Right cardiac atrium (tissue), 5 donors: ENCODE data around the gene EMP1. TPM values are rescaled to one million over a fixed set of nuclear protein-coding genes. Genes with fewer than 3 reads are reported as not detected.

Experiments used
- ATAC-seq, 2 donors: fragments of 200-7000 bp; cut with Tn5 transposase; one replicate each; pipeline versions ENCODE4 v1.8.0 to v1.9.1; 2020; ENCODE audit warnings: moderate library complexity in 2 of 2, mild to moderate bottlenecking in 1 of 2
- DNase-seq, 3 donors: peaks; one replicate each; pipeline ENCODE4 v3.0.0-alpha.2; 2020
- H3K27ac ChIP-seq: one replicate; pipeline ENCODE4 v1.5.1; 2013; ENCODE audit warnings: mild to moderate bottlenecking, low read length, control low read depth, moderate library complexity
- H3K27me3 ChIP-seq: one replicate; pipeline ENCODE4 v1.6.1; 2013; ENCODE audit not compliant: control insufficient read depth, insufficient read depth
- H3K4me1 ChIP-seq: one replicate; pipeline ENCODE4 v1.6.1; 2013; ENCODE audit warnings: low read length; ENCODE audit not compliant: control insufficient read depth, insufficient read depth
- H3K4me3 ChIP-seq: one replicate; pipeline ENCODE4 v1.5.1; 2013; ENCODE audit warnings: low read length, control low read depth
- H3K9me3 ChIP-seq: one replicate; pipeline ENCODE4 v1.6.1; 2013; ENCODE audit warnings: low read length; ENCODE audit not compliant: control insufficient read depth
- WGBS: extraction: QIAGEN DNeasy Blood & Tissue Kit; methylation state at CpG from one replicate; pipeline ENCODE4 v1.1.7; 2013; 5-methylcytosine and 5-hydroxymethylcytosine counted together
- intact Hi-C, 4 donors: fragments of 100-400 bp; cut with DNase I; formaldehyde crosslinking; loops; one replicate each; pipeline versions ENCODE4 v1.11.0 to v1.14.0; 2022 to 2023
- polyA plus RNA-seq: library from polyadenylated mRNA; stranded (reverse); fragments of 200-250 nt; gene quantifications from one replicate; pipeline ENCODE4 v1.2.3, GENCODE V29; 2013
- total RNA-seq, 4 donors: library from RNA; stranded (reverse); fragmentation: NEBNext Ultra II Directional; extraction: Animal tissue kit (Norgen Biotek cat#: 25700); gene quantifications; one replicate each; pipeline ENCODE4 v1.2.1, GENCODE V29; 2021
- donor health status: healthy with polysubstance abuse.
- donor health status: DM: no; HTN: yes; CAD: no.
- donor health status: DM: no; HTN: no; CAD: no.
- donor health status: DM: no; HTN: yes; CAD: no; lungs with severe emphysema.
- donor health status: DM: yes; HTN: yes; CAD: no.

Gene EMP1
- total and polyA plus RNA-seq, 5 donors, result 33.8 to 401 (median 220) TPM

DNA sequence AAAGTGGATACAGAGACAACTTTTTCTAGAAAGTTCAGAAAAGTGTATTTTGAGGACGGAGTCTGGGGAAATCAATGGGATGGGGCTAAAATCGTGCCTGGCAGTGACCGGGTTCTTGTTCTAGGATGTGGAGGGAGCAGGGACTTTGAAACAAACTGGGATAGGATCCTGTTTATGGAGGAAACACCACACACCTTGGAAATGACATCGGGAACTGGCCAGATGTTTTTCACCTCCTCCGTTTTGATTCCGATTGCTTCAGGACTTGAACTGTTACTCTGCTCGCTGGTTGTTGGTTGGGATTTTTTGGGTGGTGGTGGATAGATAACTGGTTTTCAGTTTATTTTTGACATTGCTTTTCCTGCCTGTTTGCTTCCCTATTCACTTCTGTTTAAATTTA is 506 bp downstream of the EMP1 start:
- Histone ChIP-seq H3K4me1 (peaks cover 14% of the 10 kb centered on the region), H3K27ac (peak overlapping the region; percentile 89), H3K4me3 (peak overlapping the region; percentile 63), H3K9me3 (no peaks in the 10 kb centered on the region), H3K27me3 (no peaks in the 10 kb centered on the region)
- 25% methylated on average over 7 of the region's 7 CpGs for WGBS
- intact Hi-C loops, result loop anchor here in 2 of 4 donors (5.0 kb wide), 3 partner anchors 45 to 95 kb away; partner anchors contain the start of gene GSG1 (in 1 of the 2)
- DNase-seq (no peak), ATAC-seq (peak in 1 of 2 donors; percentile 2)

DNA sequence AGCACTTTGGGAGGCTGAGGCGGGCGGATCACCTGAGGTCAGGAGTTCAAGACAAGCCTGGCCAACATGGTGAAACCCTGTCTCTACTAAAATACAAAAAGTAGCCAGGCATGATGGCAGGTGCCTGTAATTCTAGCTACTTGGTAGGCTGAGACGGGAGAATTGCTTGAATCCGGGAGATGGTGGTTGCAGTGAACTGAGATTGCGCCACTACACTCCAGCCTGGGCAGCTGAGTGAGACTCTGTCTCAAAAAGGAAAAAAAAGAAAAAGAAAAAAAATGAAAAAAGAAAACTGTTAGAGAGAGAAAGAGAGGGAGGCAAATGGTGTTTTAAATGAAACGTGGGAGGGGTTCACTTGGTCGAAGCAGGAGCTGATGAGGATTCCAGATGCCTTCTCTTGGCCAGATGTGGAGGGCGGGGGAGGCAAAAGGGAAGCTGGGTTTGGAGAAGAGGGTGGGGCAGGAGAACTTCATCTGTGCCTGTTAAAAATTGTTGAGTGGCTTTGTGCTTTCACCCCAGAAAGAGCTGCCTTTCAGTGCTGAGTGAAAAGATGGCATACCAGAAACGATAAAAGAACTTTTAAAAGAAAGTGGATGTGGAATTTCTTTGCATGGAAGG is 1.1 kb downstream of the EMP1 start:
- ATAC-seq, result peak; percentile 60 to 62
- Histone ChIP-seq H3K27ac (peak overlapping the region; percentile 89), H3K27me3 (no peaks in the 10 kb centered on the region), H3K4me3 (peak overlapping the region; percentile 63), H3K9me3 (no peaks in the 10 kb centered on the region), H3K4me1 (peaks cover 14% of the 10 kb centered on the region)
- peak; percentile 59 to 84 (median 78) for DNase-seq
- intact Hi-C loops, result loop anchor here in 2 of 4 donors (5.0 kb wide), 3 partner anchors 45 to 95 kb away; partner anchors contain the start of gene GSG1 (in 1 of the 2)
- 26% methylated on average over 9 of the region's 9 CpGs for WGBS

DNA sequence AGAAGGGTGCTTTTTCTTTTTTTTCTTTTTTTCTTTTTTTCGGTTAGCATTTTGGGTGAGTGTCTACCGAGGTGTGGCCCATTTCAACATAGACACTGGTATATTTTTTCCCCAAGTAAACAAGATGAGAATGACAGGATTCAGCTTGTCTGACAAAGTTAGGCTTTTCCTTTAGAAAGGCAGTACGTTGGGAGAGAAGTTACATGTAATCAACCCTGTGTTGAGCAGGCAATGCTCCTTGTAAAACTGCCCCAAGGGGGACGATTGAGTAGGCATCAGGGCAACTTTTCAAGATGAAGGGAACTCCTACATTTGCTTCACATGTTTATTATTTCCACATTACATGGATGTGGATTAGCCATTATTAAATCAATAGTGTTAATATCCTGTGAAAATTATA is 1.7 kb downstream of the EMP1 start:
- no peaks in the 10 kb centered on the region for H3K27me3 ChIP-seq
- peaks cover 19% of the 10 kb centered on the region for H3K4me1 ChIP-seq
- peak overlapping the region; percentile 84 for H3K27ac ChIP-seq
- intact Hi-C loops, result loop anchor here in 2 of 4 donors (5.0 kb wide), 3 partner anchors 46 to 96 kb away; partner anchors contain the start of gene GSG1 (in 1 of the 2)
- WGBS, result 29% methylated on average over 4 of the region's 4 CpGs
- no peaks in the 10 kb centered on the region for H3K9me3 ChIP-seq
- DNase-seq (no peak), ATAC-seq (no peak)
- peak overlapping the region; percentile 63 for H3K4me3 ChIP-seq

DNA sequence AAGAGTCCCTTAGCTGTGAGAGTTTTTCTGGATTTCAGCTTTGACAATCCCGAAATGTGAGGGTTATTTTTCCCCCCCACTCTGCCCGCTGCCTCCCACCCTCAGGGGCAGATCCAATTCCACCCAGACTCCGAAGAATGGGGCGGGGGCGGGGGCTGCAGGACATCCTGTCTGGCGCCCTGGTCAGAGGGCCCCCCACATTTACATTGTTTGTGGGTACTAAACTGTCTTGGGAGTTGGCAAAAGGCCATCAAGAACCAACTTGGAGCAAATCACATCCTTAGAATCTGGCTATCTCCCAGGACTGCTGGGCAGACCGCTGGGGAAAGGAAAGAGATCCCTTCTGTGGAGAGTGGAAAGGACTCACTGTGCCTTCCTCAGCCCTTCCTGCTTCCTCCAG is 2.4 kb downstream of the EMP1 start:
- no peaks in the 10 kb centered on the region for H3K27me3 ChIP-seq
- WGBS, result 41% methylated on average over 7 of the region's 7 CpGs
- DNase-seq (peak; percentile 21 to 61 (median 50)), ATAC-seq (no peak)
- intact Hi-C loops, result loop anchor here in 2 of 4 donors (5.0 kb wide), 3 partner anchors 47 to 97 kb away; partner anchors contain the start of gene GSG1 (in 1 of the 2)
- no peaks in the 10 kb centered on the region for H3K9me3 ChIP-seq
- peak overlapping the region; percentile 93 for H3K27ac ChIP-seq
- peaks cover 20% of the 10 kb centered on the region for H3K4me1 ChIP-seq
- H3K4me3 ChIP-seq, result peak overlapping the region; percentile 63

DNA sequence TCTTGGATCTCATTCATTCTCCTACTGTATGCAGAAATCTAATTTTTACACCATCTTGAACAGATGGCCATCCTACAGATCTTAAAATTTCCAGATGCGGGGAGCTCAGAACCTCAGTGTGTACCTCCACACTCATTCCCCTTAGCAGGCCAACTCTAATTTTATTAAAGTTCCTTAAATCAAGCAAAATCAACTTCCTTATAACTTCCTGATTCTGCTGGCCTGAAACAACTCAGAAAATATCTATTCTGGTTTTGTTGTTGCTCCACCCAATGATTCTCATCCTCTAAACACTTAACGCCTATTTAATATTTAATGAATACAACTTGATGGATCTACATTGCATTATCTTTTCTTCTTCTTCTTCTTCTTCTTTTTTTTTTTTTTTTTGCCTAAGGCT is 3.1 kb downstream of the EMP1 start:
- no peak for ATAC-seq
- no peak overlapping the region for H3K27ac ChIP-seq

DNA sequence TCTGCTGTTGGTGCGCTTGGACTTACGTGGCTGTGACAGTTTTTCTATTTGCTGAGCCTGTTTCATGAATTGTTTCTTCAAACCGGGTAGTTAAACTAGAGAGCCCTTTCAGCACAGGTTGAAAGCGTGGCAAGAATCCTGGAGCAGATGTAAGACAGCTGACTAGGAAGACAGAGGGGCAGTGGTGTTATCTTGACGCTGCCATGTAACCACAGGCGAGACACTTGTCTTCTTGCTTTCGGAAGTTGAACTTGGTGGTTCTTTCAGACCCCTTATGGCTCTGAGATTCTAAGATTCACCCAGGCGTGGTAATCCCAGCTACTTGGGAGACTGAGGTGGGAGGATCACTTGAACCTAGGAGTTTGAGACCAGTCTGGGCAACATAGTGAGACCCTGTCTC is 4.3 kb downstream of the EMP1 start:
- Histone ChIP-seq H3K4me1 (peaks cover 16% of the 10 kb centered on the region), H3K9me3 (no peaks in the 10 kb centered on the region), H3K27ac (peak overlapping the region; percentile 38), H3K27me3 (no peaks in the 10 kb centered on the region), H3K4me3 (peak overlapping the region; percentile 25)
- intact Hi-C loops, result loop anchor here in 2 of 4 donors (5.0 to 10.0 kb wide), 3 partner anchors 104 to 286 kb away; partner anchors contain the start of gene HEBP1 (in 1 of the 2)
- ATAC-seq (no peak), DNase-seq (no peak)
- 63% methylated on average over 8 of the region's 8 CpGs for WGBS

More for the DNA sequence above, 3.1 kb downstream of the EMP1 start:
- Histone ChIP-seq H3K9me3 (no peaks in the 10 kb centered on the region), H3K4me1 (peaks cover 20% of the 10 kb centered on the region), H3K4me3 (peak overlapping the region; percentile 63), H3K27me3 (no peaks in the 10 kb centered on the region)
- intact Hi-C loops, result loop anchor here in 2 of 4 donors (5.0 kb wide), 3 partner anchors 47 to 97 kb away; partner anchors contain the start of gene GSG1 (in 1 of the 2)
- no peak for DNase-seq
- 56% methylated on average over 2 of the region's 2 CpGs for WGBS

DNA sequence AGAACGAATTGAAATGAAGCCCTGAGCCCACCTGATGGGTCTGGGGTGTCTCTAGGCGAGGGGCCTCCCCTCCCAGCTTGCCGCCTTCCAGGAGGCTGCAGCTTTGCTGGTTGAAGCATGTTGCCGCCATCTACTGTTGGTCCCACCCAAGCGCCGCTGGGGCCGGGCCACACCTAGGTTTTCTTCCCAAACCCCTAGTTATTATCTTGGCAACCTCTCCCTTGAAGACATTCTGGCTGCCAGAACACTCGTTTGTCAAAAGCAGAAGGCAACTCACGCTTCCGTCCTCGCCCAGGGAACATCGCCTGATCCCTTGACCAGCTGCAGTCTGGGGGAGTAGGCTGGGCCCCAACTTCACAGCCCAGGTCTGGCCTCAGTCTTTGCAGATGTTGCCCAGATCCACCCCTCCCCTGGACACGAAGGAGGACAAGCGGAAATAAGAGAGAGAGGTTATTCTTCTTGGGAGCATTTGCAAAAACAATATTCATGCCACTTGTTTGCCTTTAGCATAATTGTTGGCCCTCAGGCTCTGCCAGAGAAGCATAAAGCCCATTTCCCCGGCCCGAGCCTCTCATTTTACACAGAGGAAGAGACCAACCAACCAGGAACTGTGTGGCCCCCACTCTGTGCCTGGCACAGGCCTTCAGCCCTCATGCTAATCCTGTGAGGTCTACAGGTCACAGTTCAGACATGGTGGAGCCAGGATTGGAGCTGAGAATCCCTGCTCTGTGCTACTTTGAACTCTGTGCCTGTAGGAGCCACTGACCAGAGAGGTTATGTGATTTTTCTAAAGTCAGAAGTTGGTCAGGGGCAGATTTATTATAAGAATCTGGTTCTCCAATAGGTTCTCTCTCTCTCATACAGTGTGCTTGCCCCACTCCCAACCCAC is 6.8 kb downstream of the EMP1 start:
- ATAC-seq, result peak; percentile 60 to 63
- 36% methylated on average over 16 of the region's 16 CpGs for WGBS
- peaks cover 24% of the 10 kb centered on the region for H3K4me1 ChIP-seq
- H3K9me3 ChIP-seq, result no peaks in the 10 kb centered on the region
- peak overlapping the region; percentile 71 for H3K27ac ChIP-seq
- DNase-seq, result peak; percentile 65 to 87 (median 85)
- intact Hi-C loops, result loop anchor here in 2 of 4 donors (5.0 to 10.0 kb wide), 3 partner anchors 106 to 288 kb away; partner anchors contain the start of gene HEBP1 (in 1 of the 2)
- H3K27me3 ChIP-seq, result no peaks in the 10 kb centered on the region
- H3K4me3 ChIP-seq, result peak overlapping the region; percentile 9

DNA sequence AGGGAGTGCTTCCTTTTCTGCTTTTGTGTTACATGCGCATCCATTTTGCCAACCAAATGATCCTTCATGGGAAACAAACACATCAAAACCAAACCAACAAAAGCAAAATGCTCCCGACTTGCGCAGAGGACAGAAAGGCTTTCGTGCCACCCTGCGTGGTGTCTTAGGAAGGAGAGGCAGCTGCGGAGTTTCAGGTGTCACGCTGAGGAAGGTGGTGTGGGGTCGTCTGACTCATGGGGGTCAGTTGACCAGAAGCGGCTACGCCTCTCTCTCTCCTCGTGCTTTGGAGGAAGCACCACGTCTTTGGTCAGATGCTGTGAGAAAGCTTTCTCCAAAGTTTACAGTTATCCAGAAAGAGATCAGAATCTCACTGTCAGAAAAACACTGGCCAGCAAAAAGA is 7.9 kb downstream of the EMP1 start:
- no peak for DNase-seq
- Histone ChIP-seq H3K4me3 (no peak overlapping the region), H3K27ac (peak overlapping the region; percentile 0), H3K27me3 (no peaks in the 10 kb centered on the region), H3K9me3 (no peaks in the 10 kb centered on the region), H3K4me1 (peaks cover 26% of the 10 kb centered on the region)
- ATAC-seq, result no peak
- intact Hi-C loops, result loop anchor here in 2 of 4 donors (5.0 to 10.0 kb wide), 3 partner anchors 107 to 290 kb away; partner anchors contain the start of gene HEBP1 (in 1 of the 2)
- WGBS, result 57% methylated on average over 12 of the region's 12 CpGs

DNA sequence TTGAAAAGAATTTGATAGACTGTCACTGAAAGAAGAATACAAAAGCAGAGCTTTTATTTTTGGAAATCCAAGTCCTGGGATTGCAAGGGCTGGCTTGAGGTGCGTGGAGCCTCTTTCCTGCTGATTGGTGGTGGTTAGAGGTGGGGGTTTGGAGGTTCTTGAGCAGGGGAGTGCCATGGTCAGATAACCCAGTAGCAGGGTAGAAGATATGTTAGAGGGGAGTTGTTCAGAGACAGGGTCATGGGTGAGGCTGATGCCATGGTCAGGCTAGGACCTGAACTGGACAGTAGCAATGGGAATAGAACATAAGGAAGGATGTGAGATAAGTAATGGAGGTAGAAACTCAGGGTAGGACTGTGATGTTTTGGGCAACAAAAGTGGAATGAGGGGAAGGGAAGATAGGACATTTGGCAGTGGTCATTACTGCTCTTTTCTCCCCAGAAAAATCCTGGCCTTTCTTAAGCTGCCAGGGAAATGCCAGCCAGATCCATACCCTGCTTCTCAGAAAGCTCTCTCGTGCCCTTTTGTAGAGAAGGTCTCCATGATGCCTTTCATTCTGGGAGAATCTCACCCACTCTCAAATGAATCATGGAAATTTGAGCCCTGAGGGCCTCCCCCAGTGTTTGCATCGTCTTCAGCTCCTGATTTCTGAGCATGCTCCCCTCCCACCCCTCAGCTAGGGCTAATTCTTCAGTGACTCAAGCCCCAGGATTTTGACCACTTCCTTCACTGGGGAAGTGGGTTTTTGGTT is 9.5 kb downstream of the EMP1 start:
- no peak for DNase-seq
- no peaks in the 10 kb centered on the region for H3K27me3 ChIP-seq
- WGBS, result 46% methylated on average over 3 of the region's 3 CpGs
- no peak overlapping the region for H3K4me3 ChIP-seq
- intact Hi-C loops, result loop anchor here in 2 of 4 donors (10.0 kb wide), 2 partner anchors 201 to 291 kb away; partner anchors contain the start of gene HEBP1 (in 1 of the 2)
- peaks cover 30% of the 10 kb centered on the region for H3K4me1 ChIP-seq
- no peaks in the 10 kb centered on the region for H3K9me3 ChIP-seq
- peak overlapping the region; percentile 49 for H3K27ac ChIP-seq
- peak in 1 of 2 donors; percentile 14 for ATAC-seq

DNA sequence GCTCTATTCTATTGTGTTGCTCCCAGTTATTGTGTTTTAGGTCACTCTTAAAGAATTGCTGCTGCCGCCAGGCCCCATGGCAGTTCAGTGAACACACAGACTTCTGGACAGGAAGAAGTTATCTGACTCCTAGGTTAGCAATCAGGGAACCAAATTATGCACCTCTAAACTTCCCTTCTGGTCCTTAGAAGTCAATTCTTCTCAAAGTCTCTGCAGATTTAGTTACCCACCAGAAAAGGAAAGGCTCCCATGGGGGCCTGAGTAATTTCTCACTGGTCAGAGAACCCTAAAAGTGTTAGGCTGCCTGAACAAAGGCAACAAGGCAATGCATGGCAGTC is 10.0 kb downstream of the EMP1 start:
- 63% methylated on average over 1 of the region's 1 CpG for WGBS
- H3K4me1 ChIP-seq, result peaks cover 29% of the 10 kb centered on the region
- no peak overlapping the region for H3K4me3 ChIP-seq
- DNase-seq (no peak), ATAC-seq (no peak)
- no peak overlapping the region for H3K27ac ChIP-seq
- H3K9me3 ChIP-seq, result no peaks in the 10 kb centered on the region
- no peaks in the 10 kb centered on the region for H3K27me3 ChIP-seq
- intact Hi-C loops, result loop anchor here in 2 of 4 donors (10.0 kb wide), 2 partner anchors 202 to 292 kb away; partner anchors contain the start of gene HEBP1 (in 1 of the 2)
